NCI-H524 (cell line): Measurements from ENCODE around the gene OLIG1.

Experiments
- DNase-seq, 2 experiments: peaks; one replicate each; lab custom pipeline; 2025; lab: John Stamatoyannopoulos, UW

OLIG1 gene

GRCh38 chr21:33031152-33031911 lies 38.6 kb upstream of the OLIG1 start:
- DNase-seq = no peak

DNA sequence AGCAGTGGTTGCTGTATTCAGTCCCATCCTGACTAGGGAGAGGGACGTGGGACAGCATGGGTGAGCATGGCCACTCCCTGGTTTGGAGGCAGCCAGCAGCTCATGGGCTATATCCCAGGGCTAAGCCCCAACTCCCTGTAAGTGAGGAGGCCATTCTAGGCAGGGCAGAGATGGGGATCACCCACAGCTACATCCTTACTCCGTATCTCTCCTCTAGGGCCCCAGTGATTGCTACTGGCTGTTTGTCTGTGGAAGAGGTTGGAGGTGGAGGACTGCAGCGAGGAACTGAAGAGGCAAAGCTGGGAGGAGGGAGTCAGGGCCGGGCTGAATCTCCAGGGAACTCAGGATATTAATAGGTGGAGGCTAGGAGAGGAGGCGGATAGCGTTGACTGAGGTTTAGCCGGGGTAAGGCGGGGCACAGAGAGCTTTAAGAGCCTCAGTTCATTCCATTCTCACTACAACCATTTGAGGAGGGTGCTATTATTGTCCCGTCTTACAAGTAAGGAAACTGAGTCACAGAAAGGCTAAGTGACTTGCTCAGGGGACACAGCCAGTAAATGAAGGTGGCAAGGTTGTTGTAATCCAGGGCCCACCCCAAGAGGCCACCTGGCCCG lies 37.4 kb upstream of the OLIG1 start:
- no peak for DNase-seq

- peak in 1 of 2 experiments; percentile 56 for DNase-seq
These were observed 36.6 kb upstream of the OLIG1 start for GRCh38 chr21:33033094-33033951.

DNA sequence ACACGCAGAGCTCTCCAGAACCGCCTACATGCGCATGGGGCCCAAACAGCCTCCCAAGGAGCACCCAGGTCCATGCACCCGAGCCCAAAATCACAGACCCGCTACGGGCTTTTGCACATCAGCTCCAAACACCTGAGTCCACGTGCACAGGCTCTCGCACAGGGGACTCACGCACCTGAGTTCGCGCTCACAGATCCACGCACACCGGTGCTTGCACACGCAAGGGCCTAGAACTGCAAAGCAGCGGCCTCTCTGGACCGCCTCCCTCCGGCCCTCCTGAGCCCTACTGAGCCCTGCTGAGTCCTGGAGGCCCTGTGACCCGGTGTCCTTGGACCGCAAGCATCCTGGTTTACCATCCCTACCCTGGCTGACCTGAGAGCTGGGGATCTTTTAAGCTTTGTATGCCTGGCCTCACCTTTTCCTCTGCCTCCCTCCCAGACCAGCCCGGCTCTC lies 36.0 kb upstream of the OLIG1 start:
- DNase-seq = no peak

DNA sequence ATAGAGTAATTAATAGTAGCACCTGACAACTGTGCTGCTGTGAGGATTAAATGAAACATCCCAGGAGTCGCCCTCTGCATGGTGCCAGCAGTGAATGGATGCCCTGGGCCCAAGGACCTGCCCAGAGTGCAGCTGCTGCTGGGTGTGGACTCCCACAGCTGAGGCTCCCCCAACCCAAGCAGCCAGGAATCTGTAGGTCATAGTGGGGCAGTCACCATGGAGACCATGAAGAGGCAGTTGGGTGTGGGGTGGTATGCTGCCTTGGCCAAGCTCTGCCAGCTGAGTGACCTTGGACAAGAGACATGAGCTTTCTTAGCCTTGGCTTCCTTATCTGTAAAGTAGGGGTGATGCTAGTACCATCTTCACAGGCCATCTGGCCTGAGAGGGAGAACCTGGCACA lies 34.8 kb upstream of the OLIG1 start:
- DNase-seq = peak; percentile 70 to 87

- no peak for DNase-seq
These were observed 33.3 kb upstream of the OLIG1 start for GRCh38 chr21:33036430-33037162.

- DNase-seq = no peak
These were observed 32.4 kb upstream of the OLIG1 start for GRCh38 chr21:33037501-33037900.

DNA sequence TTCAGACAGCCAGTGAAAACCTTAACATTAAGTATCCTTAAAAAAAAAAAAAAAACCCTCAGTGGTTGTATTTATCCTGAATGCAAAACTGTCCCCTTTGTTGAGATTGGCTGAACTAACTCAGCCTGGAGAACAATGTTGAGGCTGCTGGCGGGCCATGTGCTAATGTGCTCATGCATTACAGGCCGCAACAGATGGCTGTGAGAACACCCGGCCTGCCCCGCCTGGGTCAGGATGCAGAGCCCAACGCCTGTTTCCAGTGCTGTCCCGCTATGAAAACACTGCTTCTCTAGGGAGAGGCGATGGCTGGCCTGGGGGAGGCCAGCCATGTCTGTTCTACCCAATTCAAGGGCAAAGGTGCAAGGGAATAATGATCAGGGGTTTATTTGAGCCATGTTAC lies 30.4 kb upstream of the OLIG1 start:
- DNase-seq = peak; percentile 73 to 88

- no peak for DNase-seq
These were observed 29.7 kb upstream of the OLIG1 start for GRCh38 chr21:33040215-33040614.

GRCh38 chr21:33041981-33042380 lies 28.0 kb upstream of the OLIG1 start:
- no peak for DNase-seq

DNA sequence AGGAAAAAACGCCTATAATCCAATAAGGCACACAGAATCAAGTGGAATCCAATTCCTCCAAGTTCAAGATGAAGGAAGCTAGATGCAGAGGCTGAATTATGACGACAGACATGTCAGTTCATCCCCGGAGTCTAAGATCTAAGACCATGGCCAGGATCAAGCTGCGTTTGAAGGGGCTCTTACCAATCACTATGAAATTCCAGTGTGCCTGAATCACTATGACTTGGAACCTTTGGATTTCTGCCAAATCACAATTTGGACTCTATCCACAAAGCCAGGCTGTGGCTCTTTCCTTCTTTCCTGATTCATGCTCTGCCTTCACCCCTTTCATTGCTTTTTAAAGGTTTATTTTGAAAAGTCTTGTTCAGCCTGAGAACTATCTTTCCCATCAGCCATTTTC lies 27.1 kb upstream of the OLIG1 start:
- no peak for DNase-seq

- DNase-seq = peak in 1 of 2 experiments; percentile 53
These were observed 23.5 kb upstream of the OLIG1 start for GRCh38 chr21:33046455-33046854.

DNA sequence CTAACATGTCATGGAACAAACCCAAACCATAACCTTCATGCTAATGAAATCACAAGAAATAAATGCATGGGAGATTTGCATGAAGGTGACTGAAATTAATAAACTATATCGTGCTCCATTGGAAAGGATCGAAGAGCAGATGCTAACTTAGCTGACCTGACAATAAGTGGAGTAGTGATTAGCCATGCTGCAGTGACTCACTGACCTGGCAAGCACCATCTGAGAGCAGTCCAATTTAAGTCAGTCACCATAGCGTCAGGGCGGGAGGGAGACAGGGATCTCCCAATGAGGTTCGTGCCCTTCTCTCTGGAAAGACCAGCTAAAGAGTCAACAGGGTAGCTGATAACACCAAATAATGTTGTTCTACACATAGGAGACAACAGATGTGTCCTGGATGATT lies 22.7 kb upstream of the OLIG1 start:
- peak in 1 of 2 experiments; percentile 38 for DNase-seq

DNA sequence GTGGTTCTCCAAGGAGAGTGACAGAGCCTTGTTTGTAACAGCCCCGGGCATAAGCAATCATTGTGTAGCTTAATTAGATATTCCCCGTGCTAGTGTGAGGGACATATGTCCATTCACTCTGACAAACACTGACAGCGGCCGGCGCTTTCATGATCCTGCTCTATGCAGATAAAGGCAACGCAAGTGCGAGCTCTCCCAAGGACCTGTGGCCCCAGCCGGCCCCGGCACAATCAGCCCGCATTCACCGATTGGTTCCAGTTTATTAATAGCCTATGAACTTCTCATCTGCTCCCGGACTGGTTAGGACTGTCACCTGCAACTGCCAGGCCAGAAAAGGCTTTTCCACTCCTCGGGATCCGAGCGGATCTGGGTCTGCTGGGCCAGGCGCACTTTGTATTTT lies 18.0 kb upstream of the OLIG1 start:
- no peak for DNase-seq

DNA sequence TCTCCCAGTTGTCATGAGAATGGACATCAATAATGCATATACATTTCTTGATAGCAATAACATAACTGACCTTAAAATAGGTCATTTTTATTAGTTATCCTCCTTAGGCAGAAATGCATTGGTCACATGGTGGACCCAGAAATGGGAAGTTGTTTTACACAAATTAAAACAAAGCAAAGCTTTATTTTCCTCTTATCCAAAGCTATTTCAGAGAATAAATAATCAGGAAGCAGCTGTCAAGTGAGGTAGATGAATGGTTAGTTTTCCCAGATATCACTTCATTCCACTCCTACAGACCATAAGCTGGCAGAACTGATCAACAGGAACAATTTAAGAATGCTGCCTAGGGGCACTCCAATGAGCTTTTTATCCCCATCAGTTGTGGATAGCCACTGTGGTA lies 16.0 kb upstream of the OLIG1 start:
- DNase-seq = no peak

DNA sequence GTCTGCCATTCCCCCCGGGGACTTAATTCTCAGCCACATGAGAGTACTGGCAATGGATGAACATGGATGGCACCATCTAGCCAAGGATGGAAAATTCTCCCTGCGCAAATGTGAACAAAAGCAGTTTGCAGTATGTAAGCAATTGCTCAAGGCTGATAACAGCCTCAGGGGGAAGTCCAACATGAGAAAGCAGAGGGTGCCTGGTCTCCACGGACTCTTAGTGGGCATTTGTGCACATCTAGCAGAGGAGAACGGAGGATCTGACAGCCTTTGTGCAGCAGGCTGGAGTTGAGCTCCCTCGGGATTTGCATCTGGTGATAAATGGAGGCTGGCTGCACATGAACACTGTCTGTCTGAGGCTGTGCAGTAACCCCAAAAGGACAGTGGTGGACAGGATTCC lies 13.9 kb upstream of the OLIG1 start:
- no peak for DNase-seq

DNA sequence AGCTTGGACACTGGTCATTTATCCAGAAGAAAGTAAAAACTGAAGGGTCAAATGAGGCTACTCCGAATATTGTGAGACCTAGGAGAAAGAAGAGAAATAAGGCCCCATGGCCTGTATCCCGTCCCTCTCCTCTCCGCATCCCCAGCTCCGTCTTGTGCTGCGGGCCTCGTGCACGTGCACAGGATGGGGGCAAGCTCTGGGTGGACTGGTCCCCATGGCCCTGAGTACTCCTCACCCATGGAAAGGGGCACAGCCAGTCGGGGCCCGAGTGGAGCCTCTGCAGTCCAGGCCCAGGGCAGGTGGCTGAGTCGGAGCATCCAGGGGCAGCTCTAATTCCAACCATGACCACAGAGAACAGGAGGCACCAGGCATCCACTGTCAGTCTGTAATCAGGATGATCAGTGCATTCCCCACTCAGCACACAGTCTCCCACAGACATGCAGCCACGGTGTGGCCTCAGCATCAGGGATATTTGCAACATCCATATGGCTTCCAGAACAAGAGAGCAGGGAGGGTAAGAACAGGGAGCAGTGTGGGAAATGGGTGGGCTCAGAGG lies 12.5 kb upstream of the OLIG1 start:
- no peak for DNase-seq

- DNase-seq = peak in 1 of 2 experiments; percentile 30
These were observed 11.4 kb upstream of the OLIG1 start for GRCh38 chr21:33058527-33058926.

GRCh38 chr21:33058957-33059356 lies 11.0 kb upstream of the OLIG1 start:
- DNase-seq = no peak

DNA sequence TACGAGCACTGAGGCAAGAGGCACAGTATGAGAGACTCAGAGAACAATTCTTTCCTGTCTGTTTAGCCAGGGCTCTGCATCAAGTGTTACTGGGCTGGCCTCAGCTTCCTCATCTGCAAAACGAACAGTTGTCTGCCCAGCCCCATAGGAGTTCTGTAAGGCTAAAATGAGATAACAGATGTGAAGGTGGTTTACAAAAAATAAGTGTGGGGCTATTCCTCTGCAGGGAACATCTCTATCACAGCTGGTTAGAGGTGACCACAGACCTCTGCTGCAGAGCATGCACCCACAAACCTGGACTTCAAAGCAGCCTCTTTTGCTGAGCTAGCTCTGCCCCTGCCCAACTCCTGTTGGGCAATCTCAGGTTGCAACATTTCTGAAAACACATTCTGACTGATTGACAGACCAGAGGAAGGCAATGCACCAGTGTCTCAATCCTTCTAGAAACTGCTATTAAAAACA lies 10.5 kb upstream of the OLIG1 start:
- no peak for DNase-seq

DNA sequence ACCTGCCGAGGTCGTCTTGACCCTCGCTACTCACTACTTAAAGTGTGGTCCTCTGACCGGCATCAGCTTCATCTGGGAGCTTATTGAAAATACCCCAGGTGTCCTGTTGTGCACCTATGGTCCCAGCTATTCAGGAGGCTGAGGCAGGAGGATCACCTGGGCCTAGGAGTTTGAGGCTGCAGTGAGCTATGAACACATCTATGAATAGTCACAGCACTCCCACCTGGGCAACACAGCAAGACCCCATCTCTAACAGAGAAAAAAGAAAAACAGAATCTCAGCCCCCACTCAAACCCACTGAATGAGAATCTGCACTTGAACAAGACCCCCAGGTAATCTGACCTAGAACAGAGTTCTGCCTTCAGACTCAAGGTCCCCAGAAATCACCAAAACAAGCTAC lies 8.7 kb upstream of the OLIG1 start:
- no peak for DNase-seq
